NCI-H526 treated with DMSO at 0.1 percent for 48 hours (cell line): ENCODE measurements around the gene TLE5.
"Not testable (repeated sequence)": the region's sequence is repeated elsewhere in the genome, so short reads cannot be mapped to it uniquely, and the experiment has no call there.

Experiments used
- DNase-seq: peaks from one replicate; lab custom pipeline; 2025; lab: John Stamatoyannopoulos, UW

Gene TLE5

DNA sequence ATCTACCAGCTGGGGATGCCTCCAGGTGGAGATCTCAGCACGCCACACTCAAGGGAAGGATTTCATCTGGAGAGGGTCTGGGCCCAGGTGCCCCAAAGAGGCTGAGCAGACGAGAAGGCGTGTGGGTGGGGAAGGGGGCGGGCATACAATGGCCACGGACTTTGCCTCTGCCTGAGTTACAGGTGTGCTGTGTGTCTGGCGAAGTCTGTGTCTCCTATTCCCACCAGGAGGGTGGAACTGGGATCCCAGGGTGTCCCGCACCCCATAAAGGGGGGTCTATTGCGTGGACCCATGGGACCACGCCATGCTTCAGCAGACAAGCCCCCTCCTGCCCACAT lies 36.8 kb downstream of the TLE5 start:
- DNase-seq: no peak

DNA sequence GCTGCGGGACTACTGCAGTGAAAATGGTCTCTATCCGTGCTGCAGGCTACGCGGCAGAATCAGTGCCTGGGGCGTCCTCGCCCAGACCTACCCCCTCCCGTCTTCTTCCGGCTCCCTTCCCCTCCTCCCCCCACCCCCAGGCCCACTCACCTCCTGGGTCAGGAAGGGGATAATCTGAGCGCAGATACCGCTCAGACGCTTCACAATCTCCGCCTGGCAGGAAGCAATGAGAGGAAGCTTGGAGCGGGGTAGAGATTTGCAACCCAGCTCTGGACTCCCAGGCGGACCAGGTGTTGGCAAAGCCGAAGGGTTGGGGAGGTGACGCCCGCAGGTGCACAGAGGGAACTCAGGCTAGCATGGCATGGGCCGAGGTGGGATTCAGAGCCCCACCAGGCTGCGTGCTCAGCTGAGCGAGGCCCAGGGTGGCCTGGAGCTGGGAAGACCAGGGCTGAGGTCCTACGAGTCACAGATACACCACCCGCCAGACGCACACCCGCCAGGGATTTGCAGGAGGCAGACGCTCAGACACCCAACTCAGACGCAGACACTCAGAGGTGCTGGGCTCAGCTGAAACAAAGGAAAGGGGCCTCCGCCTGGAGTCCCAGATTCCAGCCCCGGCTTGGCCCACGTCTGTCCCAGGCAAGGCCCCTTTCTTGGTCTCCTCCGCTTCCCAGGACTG lies 37.3 kb downstream of the TLE5 start:
- no peak for DNase-seq

DNA sequence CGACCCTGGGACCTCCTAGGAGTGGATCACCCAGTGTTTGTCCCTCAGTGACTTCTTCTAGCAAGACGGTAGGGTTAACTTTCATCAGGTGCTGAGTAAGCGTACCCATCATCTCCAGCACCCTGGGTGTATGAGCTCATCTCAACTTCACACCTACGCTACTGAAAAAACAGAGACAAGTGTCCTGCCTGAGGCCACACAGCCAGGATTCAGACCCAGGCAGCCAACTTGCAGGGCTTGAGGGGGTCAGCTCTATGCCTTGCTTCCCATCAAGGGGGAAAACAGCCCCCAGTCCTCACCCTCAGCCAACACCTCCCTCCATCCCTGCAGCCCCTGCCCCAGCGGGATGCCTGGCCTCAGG lies 37.8 kb downstream of the TLE5 start:
- no peak for DNase-seq

DNA sequence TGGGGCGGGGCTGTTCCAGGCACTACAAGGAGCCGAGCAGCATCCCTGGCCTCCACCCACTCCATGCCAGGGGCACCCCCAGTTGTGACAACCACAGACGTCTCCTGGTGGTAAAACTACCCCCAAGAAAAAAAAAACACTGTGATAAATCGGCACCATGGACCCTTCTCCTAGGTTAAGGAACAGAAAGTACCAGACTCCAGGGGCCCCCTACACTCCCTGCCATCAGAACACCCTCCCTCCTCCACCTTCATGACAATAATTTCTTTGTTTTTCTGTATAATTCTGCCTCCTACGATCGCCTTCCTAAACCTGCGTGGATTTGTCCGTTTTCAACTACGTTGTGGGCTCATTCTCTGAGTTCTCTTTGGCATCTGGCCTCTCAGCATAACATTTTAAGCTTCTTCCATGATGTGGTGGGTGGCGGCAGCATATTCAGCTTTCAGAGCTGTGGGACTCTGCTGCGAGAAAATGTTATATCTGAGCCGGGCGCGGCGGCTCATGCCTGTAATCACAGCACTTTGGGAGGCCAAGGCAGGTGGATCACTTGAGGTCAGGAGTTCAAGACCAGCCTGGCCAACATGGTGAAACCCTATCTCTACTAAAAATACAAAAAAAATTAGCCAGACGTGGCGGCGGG lies 41.9 kb downstream of the TLE5 start:
- no peak for DNase-seq

DNA sequence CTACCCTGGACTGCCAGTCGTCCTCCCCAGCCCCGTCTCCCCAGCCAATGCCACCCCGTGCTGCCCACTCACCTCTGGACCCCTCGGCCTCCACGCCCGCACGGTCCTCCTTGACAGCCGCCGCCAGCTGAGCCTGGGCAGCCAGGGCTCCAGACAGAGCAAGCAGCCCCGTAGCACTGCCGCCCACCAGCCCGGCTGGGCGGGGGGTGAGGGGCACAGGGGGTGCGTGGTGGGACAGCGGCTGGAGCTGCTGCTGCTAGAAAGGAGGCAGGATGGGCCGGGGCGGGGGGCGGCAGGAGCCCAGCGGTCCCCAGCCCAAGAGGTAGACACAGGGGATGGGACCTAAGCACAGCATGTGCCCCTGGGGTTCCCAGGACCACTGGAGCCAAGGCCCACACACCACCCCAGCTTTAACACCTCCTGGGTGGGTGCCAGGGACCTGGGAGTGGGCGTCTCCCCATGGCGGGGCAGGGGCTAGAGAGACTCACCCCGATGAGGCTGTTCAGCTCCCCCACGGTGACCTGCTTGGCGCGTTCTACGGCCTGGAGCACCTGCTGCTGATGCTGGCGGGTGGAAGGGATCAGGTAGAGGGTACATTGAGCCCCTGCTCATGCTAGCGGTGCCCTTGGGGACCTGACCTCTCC lies 43.0 kb downstream of the TLE5 start:
- no peak for DNase-seq

DNA sequence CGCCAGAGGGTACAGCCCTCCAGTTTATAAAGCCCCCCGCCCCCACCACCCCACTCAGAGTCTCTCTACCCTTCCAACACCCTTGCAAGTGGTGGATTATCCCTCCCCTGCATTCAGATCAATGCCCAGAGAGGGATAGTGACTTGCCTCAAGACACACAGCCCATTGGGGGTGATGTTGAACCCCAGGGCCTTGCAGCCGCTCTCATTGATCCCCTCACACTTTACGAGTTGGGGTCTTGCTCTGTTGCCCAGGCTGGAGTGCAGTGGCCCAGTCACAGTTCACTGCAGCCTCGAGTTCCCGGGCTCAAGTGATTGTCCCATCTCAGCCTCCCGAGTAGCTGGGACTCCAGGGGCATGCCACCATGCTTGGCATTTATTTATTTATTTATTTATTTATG lies 44.4 kb downstream of the TLE5 start:
- no peak for DNase-seq

DNA sequence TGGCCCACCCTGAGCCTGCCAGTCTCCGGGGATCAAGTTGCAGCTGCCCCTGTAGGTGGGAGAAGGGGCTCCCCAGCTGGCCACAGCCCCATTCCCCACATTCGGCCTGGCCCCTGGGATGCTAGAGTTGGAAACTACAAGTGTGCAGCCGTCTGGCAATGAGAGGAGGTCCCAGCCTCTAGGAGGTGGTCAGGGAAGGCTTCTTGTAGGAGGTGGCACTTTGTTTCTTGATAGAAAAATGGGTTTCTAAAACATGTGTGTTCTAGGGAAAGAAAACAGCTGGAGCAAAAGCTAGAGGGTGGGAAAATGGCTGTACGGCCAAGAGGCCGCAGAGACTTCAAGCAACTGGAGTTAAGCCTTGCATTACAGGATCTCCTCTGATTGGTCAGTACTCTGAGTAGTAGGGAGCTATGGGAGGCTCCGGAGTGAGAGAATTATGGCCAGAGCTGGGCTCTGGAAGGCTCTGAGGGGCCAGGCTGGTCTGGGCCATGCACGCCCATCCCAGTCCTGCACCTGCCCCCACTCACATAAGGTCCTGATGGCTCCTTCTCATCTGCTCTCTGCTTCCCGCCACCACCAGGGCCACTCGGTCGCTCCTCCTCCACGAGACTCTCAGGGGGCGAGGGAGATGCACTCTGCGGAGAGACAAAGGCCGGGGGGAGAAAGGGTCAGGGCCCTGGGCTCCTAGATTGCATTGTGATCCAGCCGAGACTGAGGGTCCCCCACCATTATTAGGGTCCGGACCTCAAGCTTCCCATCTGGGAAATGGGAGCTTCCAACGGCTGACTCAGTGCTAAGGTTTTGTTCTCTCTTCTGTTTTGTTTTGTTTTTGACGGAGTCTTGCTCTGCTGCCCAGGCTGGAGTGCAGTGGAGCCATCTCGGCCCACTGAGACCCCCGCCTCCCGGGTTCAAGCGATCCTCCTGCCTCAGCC lies 46.9 kb downstream of the TLE5 start:
- DNase-seq: no peak

DNA sequence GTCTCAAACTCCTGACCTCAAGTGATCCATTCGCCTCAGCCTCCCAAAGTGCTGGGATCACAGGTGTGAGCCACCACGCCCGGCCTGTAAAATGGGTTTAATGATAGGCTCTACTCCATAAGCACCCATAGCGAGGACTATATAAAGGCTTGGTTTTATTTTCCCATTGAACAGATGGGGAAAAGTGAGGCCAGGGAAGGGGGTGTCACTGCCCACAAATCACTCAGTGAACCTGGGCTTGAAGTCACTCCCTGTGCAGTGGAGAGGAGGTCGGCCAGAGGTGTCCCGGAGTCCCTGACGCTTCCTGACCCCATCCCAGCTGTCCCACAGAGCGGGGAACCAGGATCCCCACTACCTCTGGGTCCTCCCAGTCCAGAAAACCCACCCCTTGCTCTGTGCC lies 48.2 kb downstream of the TLE5 start:
- no peak for DNase-seq

DNA sequence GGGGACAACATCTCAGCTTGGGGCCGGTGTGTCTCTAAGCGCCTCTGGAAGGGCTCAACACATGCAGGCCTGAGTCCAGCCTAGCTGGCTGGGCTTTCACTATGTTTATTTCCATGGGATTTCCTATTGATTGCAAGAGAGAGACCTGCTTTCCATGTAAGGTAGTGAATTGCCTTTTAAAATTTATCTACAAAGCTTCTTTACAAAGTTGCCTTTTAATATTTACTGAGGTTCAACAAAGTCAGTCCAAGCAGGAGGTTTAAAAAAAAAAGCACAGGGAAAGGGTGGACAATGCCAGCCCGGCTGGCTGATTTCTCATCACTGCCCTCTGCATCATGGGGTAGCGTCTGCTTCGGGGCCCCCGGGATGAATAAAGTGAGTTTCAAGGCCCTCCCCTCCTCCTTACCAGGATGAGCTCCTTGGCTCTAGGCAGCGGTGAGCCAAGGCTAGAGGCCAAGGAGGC lies 49.0 kb downstream of the TLE5 start:
- no peak for DNase-seq

DNA sequence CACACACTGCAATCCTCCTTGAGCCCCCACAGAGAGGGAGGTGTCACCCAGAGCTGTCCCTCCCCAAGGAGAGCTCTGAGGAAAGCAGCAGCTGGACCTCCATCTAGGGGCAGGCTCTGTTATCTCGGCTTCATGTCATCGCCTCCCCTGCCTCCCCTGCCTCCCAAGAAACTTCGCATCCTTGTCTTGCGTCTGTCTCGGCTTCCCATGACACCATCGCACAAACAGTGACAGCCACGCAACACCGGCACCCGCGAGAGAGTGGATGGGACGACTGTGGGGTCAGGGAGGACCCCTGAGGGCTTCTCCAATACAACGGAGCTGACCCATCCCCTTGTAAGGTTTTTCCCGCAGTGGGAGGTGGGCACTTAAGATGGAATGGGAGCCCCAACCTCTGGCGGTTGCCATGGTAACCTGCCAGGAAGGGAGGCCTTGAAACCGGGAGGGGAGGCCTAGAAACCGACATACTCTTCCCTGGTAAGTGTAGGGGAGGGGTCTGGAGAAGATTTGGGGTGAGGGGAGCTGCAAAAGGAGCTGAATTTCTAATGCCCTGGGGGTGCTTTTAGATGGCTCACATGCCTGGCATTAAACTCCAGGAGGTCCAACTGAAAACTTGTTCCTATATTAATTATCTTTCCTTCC lies 49.6 kb downstream of the TLE5 start:
- no peak for DNase-seq

DNA sequence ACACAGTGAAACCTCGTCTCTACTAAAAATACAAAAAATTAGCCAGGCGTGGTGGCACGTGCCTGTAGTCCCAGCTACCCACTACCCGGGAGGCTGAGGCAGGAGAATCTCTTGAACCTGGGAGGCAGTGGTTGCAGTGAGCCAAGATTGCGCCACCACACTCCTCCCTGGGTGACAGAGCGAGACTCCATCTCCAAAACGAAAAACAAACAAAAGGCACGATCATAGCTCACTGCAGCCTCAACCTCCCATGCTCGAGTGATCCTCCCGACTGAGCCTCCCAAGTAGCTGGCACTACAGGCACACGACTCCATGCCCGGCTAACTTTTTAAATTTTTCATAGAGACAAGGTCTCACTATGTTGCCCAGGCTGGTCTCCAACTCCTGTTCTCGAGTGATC lies 50.2 kb downstream of the TLE5 start:
- DNase-seq: not testable (repeated sequence)

DNA sequence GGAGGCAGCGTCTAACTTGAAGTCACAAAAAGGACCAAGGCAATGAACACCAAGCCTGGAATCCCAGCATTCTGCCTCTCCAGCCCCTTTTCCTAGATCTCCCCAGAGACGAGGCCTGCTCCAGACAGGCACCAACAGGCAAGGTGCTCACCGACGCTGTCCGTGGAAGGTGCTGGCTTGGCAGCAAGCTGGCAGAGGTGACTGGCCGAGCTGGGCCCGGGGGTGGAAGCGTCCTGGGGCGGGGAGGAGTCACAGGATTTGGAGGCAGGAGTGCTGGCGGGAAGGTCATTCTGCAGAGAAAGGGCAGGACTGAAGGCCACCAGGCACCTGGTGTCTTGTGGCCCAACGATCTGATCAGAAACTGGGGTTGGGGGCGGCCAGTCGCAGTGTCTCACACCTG lies 51.4 kb downstream of the TLE5 start:
- DNase-seq: no peak

DNA sequence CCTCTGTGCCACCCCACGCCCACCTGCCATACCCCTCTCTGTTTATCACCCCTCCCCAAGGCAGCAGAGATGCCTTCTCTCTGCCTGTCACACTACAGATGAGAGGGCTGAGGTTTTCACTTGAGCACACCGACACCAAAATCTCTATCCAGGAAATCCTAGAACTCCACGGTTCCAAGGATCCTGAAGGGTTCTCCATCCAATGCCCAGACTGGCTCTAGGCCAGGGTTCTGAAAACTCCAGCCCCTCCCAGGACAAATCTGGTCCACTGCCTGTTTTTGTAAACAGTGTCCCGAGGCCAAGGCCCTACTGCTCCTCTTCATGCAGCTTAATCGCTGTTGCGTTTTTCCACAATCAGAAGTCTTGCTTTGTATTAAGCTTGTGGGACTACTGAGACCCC lies 53.3 kb downstream of the TLE5 start:
- no peak for DNase-seq

DNA sequence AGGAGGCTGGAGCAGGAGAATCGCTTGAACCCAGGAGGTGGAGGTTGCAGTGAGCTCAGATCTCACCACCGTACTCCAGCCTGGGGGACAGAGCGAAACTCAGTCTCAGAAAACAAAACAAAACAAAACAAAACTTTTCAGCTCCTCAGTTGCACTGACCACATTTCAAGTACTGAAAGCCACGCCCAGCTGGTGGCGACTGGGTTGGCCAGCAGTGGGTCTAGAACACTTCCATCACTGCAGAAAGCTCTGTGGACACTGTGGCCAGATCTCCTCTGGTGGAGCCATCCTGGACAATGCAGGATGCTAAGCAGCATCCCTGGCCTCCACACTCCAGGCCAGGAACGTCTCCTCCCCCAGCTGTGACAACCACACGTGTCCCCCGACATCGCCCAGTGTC lies 54.3 kb downstream of the TLE5 start:
- no peak for DNase-seq

DNA sequence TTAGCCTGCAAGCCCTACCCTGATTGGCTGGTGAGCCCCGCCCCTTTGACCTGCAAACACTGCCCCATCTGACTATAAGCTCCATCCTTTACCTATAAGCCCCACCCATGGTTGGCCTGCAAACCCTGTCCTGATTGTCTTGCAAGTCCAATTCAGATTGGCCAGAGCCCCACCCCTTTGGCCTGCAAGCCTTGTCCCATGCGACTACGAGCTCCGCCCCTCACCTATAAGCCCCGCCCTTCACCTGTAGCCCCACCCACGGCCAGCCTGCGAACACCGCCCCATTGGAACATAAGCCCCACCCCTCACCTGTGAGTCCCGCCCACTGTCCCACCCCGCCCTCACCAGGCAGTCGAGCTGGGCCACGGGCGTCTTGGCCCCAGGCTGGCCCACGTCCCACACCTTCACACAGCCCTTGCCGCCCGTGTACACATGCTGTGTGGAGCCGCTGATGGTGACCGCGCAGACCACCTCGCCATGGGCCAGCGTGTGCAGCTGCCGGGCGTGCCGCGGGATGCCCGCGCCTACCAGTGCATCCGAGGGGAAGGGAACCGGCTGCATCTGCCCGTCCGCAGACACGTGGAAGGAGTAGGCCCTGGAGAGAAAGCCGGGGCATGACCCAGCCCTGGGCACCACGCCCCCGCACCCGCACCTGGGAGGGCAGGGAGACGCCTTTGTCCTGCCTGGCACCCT lies 56.1 kb downstream of the TLE5 start:
- DNase-seq: no peak

DNA sequence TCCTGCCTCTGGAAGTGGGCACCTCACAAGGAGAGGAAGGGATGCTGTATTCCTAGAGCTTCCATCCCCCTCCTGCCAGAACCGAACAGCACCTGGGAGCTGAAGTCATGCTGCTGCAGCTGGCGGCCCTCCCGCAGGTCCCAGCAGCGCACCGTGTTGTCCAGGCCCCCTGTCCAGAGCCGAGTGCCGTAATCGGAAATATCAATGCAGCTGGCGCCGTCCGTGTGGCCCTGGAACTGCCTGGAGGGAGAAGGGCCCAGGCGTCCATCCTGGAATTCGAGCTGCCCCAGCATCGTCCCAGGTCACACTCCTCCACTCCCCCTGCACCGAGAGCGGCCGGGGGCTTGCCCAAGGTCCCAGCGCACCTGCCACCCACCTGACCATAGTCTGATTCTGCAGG lies 57.0 kb downstream of the TLE5 start:
- DNase-seq: no peak

DNA sequence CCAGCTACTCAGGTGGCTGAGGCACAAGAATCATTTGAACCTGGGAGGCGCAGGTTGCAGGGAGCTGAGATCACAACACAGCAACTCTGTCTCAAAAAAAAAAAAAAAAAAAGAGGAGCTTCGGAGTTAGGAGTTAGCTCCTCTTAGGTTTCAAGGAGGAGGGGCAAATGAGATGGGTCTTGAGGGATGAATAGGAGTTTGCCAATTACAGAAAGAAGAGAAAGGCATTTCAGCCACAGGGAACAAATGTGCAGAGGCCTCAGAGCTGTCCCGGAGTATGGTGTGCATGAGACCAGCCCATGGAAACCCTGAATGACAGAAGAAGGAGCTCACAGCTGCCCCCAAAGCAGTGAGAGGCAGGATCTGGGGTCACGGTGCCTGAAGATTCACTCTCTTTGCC lies 57.8 kb downstream of the TLE5 start:
- no peak for DNase-seq

DNA sequence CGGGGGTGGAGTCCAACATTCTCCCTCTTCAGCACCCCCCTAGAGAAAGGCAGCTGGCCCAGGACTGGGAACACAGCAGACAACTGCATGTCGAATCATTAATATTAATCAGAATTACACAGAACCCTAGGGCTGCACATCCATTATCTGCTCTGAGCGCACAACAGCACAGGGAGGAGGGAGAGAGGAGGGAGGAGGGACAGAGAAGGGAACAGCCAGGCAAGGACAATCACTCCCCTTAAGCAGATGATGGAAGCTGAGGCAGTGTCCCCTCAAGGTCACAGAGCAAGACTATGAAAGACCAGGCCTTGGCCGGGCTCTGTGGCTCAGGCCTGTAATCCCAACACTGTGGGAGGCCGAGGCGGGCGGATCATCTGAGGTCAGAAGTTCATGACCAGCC lies 59.2 kb downstream of the TLE5 start:
- DNase-seq: no peak
